8988T (cell line): ENCODE measurements around the gene INPP5A.
"Not testable (repeated sequence)": the region's sequence is repeated elsewhere in the genome, so short reads cannot be mapped to it uniquely, and the experiment has no call there.

ENCODE experiments used
- DNase-seq: peaks from one replicate; pipeline ENCODE4 v3.0.0; 2011

Gene INPP5A

DNA sequence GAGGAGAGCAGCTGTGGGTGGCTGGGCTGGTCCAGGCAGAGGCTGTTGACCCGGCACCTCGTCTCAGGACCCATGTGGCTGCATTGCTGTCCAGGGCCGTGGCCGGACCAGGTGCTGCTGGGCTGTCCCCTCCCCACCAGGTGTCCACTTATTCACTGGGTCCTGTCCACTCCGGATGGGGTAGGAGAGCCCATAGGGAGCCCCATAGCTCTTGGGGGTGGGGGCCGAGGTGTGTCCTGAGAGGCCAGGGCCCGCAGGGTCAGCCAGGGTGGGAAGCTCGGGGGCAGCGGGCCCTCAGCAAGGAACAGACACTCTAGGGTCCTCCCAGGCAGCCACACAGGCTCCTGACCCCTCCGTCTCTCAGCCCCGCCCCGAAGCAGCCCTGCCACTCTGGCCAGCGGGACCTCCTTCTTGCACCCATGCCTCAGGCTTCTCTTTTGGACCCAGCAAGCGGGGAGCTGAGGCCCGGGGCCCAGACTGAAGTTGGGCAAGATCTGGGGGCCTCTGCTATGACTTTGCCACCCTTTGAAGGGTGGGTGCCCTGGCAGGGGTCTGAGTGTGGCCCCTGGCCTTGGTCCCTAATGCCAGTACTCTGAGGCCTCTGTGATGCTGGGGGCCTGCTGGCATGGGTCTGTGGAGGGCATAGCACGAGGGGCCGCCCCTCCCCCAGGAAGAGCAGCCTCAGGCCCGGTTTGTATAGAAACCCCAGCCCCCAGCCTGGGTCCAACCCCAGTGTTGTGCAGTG lies 162.0 kb downstream of the INPP5A start:
- no peak for DNase-seq

DNA sequence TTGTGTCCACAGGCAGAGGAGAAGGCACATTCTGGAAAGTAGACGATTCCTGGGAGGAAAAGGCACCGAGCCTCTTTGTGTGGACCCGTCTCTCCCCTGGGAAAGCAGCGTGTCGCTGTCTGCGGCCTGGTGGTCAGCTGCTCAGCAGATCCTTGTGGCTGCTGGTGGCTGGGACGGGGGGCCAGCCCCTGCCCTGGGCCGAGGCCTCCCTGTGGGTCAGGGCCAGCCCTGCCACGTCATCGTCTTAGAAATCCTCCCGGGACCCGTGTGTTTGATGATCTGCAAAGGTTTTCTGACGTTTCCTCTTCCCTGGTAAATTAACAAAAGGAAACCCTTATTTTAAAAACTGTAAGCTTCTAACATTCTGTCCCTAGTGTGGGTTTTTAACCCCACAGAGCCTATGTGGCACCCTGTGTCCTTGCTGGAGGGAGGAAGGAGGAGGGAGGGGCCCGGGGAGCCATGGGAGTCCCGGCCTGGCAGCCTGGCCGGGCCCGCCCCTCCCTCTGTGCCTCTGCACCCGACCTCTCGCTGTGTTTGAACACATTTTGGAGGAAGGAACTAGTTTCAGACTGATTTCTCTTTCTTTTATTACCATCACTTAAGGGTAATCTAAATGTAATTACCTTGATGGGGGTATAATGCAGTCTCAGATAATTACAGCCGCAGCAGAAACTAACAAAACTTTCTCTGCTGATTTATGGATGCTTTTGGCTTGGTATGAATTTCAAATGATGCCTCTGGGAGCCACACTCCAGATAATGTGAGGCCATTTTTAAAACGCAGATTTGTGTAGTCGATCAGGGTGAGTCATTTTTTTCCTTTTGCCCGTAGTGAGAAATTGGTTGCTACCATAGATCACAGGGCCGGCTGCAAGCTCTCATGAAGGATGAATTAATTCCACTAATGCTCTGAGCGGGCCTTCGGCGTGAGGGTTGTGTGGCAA lies 162.8 kb downstream of the INPP5A start:
- no peak for DNase-seq

DNA sequence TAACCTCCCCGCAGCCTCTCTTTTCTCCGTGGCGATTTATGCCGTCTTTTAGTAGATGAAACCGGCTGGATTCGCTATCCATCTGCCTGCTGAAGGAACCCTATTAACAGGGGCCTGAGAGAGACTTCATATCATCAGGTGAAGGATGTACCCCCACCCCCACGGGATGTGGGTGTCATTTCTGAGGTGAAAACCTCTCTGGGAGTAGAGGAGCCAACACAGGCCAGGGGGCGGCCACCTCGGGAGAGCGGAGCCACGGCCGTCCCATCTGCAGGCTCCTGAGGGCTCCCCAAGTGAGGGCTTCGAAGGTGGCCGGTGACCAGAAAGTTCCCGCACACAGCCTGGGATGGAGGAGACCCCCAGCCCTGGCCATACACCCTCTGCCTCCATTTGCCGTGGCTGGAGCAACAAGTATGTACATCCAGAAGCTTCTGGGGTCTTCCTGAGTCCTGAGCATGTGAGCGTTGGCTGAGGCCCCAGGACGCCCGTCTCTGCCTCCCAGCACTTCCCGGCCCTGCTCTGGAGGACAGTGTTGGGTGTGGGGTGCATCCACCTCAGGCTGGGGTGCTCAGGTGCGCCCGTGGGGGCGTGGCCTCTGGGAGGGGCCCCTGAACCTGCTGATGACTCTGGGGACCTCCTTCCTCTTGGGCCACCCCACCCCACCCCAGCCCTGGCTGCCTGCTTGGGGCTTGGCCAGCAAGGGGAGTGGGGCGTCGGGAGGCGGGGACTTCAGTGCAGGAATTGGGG lies 163.7 kb downstream of the INPP5A start:
- DNase-seq, result no peak

DNA sequence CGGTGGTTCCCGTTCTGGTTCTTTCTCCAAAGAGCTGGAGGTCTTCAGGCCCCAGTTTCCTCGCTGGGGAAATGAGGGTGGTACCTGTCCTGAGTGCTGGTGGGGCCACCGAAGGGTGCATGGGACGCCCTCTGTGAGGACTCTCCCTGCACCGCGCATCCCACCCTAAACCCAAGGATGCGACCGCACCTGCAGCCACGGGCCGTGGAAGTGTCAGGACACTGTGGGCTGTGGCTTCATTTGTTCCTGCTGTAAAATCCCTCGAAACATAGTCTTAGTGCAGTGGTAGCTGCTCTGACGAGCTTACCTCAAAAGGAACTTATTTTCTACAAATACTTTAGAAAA lies 164.2 kb downstream of the INPP5A start:
- no peak for DNase-seq

DNA sequence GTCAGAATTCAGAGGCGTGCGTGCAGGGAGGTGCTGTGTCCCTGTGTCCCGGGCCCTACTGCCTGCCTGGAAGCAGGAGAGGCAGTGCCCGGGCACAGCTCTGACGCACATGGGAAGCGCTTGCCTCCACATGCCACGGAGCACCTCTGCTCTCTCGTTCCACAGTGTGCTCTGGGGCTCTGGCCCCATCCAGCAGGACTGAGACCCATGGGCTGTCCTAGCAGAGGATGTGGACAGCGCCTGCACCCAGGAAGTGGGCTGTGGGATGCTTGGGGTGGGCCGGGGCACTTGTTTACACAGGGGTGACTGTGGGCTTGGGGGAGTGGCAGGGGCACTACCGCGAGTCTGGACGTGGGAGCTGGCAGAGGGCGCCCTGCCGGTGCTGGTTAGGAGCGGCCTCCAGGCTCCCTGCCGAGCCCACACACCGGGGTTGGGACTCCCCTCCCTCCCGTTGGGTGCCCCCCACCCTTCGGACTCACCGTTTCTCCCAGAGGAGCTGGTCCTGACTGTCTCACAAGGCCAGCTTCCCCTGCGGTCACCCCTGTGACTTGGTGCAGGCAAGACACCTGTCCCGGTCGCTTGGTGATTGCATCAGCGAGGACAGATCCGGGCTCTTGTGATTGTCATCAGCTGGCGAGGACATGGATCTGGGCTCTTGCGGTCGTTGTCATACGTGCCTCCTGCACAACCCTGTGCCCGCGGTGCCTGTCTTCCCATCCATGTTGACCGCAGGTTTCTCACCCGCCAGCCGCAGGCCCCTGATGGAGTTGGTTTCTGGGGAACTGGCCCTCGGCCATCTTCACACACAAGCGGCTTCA lies 165.2 kb downstream of the INPP5A start:
- DNase-seq, result no peak

DNA sequence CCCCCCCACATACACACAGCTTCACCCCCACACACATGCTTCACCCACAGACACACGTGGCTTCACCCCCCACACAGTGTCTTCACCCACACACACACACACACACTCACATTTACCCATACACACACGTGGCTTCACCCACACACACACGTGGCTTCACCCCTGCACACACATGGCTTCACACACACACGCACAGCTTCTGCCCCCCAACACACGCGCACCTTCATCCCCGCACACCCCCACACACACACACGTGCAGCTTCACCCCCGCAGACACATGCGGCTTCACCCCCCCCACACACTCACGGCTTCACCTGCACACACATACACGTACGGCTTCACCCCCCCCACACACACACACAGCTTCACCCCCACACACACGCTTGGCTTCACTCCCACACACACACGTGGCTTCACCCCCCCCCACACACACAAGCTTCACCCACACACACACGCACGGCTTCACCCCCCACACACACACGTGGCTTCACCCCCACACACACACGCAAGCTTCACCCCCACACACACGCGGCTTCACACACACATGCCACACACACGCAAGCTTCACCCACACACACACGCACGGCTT lies 165.9 kb downstream of the INPP5A start:
- no peak for DNase-seq

DNA sequence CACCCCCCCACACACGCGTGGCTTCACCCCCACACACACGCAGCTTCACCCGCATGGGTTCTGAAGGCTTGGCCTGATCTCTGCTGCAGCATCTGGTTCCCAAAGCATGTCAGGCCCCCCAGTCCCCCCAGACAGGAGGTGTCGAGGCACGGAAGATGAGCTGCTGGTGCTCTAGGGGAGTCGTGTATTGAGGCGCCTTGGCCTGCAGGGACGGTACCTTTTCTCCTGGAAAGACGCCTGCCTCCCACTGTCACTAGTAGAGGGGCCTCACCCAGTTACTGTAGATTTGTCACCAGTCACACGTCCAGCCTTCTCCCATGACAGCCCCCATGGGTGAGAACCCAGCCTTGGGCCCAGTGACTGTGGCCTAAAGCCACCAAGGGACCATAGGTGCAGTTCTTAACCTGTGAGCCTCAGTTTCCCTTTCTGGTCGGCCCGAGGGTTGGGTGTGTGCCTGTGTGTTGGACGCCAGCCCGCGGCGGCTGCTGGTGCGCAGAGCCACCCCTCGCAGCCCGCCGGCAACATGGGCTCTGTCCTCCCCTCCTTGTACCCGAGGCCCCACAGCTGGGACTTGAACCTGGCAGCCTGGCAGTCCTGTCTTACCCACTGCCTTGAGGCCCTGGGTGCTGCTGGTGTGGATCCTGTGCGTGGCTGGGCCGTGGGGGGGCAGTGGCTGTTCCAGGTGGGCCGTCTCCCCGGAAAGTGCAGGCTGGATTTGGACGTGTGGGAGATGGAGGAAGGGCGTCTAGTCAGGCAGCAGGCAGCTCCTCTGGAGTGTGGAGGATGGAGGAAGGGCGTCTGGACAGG lies 166.6 kb downstream of the INPP5A start:
- DNase-seq, result no peak

DNA sequence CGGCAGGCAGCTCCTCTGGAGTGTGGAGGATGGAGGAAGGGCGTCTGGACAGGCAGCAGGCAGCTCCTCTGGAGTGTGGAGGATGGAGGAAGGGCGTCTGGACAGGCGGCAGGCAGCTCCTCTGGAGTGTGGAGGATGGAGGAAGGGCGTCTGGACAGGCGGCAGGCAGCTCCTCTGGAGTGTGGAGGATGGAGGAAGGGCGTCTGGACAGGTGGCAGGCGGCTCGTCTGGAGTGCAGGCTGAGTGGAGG lies 167.2 kb downstream of the INPP5A start:
- DNase-seq, result not testable (repeated sequence)

DNA sequence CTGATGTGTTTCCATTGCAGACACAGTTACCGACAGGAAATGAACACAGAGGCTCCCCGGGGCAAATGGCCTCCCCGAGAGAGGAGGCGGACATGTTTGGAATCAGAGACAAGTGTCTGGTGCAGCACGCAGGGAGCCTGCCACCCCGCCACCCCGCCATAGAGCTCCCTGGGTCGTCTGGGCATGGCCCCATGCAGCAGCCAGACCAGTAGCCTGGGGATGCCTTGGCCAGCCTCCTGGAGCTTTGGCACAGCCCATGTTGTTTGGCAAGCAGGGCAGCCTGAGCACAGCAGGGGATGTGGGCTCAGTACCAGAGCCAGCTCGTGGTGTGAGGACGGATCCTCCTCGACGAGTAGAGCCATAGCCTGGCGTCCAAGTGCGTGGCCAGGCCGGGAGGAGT lies 167.6 kb downstream of the INPP5A start:
- DNase-seq, result no peak

DNA sequence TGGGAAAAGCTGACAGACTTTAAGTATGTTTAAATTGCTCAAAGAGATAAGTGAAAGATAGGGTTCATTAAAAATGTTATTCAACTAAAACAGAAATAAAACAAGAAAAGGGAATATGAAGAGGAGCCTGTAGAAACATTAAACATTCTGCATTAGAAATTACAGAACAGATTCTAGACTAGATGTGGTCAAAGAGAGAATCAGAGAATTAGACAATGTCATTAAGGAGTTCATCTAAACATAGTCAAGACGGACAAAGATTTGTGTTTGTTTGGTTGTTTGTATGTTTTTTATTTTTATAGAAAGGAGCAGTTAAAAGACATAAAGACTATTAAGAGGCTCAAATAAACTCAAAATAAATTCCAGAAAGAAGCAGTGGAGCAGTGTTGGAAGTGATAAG lies 168.4 kb downstream of the INPP5A start:
- no peak for DNase-seq

DNA sequence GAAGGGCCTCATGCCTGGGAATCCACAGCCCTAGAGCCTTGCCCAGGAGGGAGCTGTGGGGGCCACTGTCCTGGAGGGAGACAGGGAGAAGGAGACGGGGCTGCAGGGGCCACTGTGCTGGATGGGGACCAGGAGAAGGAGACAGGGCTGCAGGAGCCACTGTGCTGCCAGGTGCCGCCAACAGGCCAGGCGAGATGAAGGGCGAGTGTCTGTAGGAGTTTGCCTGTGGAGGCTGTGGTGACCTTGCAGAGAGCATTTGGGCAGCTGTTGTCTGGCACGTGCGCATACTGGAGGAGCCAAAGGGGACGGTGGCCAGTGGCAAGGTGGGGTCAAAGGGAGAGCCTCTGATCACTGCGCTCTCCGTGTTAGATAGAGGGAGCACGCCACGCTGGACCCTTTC lies 169.1 kb downstream of the INPP5A start:
- no peak for DNase-seq

DNA sequence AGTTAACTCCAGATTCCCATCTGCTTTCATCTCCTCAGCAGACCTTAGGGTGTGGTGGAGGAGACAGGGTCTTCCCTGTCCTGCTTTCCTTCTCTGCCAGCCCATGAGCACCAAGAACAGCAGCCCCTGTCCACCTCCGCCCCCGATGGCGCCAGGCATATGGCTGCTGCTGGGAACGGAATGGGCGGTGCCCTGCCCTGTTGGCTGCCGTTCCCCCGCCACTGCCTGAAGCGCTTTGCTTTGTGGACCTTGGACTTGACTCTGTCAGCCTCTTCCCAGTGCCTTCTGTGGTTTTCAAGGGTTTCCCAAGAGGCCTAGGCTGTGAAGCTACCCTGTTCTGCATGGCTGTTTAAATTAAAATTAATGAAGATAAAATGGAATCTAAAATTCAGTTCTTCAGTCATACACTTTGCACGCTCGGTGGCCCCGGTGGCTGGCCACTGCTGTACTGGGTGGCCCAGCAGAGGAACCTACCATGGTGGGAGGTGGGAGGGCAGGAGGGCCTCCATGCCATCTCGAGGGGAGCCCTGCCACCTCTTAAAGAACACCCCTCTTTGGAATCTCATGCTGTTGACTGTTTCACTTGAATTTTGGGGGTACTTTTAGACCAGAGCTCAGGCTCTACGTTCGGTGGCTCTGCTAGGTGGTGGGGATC lies 169.7 kb downstream of the INPP5A start:
- no peak for DNase-seq

DNA sequence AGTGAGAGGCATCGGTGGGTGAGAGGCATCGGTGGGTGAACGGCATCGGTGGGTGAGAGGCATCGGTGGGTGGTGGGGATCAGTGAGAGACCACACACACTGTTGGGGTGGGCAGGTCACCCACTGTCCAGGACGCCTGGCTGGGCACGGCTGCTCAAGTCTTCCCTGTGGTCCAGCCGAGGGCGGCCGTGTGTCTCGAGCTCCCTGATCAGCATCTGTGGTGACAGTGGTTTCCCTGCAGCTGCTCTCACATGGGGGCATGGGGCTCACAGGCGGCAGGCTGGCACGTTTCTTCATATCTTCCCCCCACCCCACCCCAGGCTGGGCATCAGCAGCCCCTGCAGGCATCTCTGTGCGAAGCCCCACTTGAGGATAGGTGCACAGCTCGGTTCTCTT lies 170.2 kb downstream of the INPP5A start:
- DNase-seq, result no peak

DNA sequence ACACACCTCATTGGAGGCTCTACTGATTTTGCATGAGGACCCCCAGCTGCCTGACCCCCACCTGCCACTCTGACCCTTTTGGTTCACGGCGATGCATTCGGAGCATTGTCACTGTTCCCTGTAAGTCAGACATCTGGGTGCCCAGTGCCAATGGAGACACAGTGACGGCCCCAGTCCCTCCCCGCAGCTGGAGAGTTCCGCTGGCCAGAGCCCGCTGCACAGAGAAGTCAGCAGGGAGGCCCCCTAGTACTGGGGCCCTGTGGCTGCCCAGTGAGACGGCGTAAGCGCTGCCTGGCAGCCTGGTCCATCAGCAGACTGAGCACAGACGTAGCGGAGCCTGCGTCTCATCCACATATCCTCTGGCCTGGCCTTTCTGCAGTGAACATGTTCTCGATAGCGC lies 170.9 kb downstream of the INPP5A start:
- no peak for DNase-seq

DNA sequence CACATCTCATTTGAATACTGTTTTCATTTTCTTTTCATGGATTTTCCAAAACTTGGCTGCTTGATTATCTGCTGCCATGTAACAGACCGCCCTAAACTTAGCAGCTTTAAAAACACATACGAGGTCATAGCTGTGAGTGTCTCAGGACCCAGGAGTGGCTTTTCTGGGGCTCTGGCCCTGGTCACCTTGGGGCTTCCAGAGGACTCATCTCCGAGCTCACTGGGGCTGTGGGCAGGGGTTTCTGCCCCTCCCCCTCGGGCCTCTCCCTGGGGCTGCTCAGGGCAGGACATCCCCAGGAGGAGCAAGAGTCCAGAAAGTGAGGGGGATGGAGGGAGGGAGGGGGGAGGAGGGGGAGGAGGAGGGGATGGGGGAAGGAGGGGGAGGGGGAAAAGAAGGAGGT lies 171.3 kb downstream of the INPP5A start:
- no peak for DNase-seq

DNA sequence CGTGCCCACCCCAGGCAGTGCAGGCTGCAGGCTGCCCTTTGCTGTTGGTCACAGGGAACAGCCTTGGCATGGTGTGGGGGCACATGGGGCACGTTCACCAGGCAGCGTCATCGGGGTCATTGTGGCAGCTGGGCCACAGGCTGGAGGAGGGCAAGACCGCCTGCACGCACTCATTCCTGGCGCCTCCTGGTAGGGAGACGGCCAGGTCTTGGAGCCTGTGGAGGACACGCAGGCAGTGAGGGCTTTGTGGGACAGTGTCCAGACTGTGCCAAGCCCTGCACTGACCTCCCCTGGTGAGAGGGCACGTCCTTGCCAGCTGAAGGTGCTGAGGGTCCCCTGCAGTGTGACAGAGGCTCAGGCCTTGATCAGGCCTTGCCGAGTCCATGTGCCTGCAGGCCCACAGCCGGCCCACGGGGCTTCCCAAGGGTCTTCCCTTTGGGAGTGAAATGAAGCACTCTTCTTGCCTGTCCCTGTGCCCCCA lies 171.9 kb downstream of the INPP5A start:
- no peak for DNase-seq

DNA sequence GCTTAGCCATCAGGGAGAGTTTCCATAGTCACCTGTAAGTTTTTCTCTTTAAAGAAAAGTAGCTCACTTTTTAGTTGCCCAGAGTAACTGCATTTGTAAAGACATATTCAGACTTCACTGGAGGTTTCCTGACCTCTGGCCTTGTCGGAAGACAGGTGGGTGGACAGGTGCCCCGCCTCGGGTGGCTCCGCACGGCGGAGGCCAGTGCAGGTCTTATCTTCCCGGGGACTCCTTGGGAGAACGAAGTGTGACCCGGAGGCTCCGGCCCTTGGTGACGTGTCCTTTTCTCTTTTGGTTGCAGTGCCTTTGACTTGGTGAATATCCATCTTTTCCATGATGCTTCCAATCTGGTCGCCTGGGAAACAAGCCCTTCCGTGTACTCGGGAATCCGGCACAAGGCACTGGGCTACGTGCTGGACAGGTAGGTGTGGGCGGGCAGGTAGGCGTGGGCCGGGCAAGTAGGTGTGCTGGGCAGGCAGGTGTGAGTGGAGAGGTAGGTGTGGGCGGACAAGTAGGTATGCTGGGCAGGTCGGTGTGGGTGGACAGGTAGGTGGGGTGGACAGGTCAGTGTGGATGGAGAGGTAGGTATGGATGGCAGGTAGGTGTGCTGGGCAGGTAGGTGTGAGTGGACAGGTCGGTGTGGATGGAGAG lies 172.6 kb downstream of the INPP5A start:
- DNase-seq, result no peak

DNA sequence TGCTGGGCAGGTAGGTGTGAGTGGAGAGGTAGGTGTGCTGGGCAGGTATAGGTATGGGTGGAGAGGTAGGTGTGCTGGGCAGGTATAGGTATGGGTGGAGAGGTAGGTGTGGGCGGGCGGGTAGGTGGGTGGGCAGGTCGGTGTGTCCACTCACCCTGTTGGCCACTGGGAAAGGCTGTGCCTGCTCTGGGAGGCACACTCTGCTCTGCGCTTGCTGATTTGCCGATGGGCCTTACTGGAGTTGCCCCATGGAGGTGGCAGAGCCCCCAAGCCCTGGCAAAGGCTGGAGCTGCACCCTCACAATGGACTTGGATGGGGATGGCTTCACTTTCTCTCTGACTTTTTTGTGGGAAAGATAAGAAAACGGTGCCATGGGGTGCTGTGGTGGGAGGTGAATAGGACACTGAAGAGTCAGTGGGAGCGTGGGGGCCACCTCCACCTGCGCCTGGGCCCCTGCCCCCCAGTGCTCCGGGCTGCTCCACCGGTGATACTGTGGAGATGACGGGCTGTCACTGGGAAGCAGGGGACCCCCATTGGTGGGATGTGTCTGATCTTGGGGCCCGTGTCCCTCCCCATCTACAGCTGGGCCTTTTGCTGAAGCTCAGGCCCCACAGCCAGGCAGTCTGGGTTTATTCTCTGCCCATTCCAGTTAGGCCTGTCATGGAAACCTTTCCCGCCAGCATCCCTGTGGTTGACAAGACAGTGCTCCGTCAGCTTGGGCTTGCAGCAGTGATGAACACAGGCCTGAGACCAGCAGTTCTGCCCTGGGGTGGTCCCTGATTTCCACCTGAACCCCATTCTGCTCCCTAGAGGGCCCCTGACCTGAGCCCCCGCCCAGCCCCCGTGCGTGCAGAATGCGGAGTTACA lies 173.4 kb downstream of the INPP5A start:
- no peak for DNase-seq

DNA sequence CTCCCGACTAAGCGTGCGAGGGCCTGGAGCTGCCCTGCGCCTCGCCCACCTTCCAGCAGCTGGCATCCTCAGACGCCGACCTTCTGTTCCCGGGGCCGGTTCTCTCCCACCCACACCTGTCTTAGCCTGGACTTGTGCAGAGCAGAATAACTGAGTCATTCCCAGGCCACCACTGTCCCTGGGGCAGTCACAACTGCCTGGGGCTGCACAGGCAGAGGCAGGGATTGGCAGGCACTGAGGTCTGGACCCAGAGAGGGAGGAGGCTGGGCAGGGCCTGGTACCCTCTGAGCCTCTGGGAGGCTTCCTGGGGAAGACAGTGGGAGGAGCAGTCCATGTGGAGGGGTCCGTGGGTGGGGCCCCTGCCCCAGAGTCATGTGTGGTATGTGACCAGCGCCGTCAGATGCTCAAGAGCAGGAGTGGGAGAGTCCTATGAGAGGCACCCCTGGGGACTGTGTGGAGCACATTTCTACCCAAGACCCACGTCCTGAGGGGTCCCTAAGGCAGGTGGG lies 174.1 kb downstream of the INPP5A start:
- DNase-seq, result no peak
